ENCODE results near the gene SEC31A. TPM values are rescaled to one million over a fixed set of nuclear protein-coding genes. Genes with fewer than 3 reads are reported as not detected.
A peak's percentile ranks its signal among the peaks of the same experiment; 100 is the strongest.

Gene SEC31A
- polyA plus RNA-seq, 1 experiment = 451 TPM

DNA sequence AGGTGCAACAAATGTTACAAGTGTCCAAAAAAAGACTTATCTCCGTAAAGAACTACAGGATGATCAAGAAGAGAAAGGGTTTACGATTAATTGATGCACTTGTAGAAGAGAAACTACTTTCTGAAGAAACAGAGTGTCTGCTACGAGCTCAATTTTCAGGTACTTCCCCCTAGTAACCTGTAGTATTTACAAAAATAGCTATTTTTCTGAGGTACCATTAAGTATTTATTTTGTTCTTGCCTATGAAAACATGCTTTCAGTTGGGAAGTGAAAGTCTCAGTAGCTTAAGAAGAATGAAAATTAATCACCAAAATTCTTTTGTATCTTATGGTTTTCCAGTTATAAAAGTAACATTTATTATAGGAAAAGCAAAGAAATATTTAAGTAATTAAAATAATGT lies 15.5 kb upstream of the SEC31A start:
- CTCF ChIA-PET = interaction anchor here (0.7 kb wide), 1 partner anchor 41 kb away, joined by 3 read pairs; no protein-coding TSS in a partner anchor
- POLR2A ChIA-PET = no interaction called here
- no peaks in the 10 kb centered on the region for H3K27me3 ChIP-seq (ENCODE audit: control insufficient read depth, insufficient read depth, low read length)
- H3K4me3 ChIP-seq (ENCODE audit: low read depth, low read length) = no peak overlapping the region
- TF ChIP-seq CTCF (IDR thresholded peaks at IDR 0.05; ENCODE audit: insufficient read depth, low read depth, low read length) = no peak
- H3K36me3 ChIP-seq (ENCODE audit: control insufficient read depth, insufficient read depth, low read length) = no peaks in the 10 kb centered on the region
- DNase-seq (ENCODE audit: low read depth) = no peak

DNA sequence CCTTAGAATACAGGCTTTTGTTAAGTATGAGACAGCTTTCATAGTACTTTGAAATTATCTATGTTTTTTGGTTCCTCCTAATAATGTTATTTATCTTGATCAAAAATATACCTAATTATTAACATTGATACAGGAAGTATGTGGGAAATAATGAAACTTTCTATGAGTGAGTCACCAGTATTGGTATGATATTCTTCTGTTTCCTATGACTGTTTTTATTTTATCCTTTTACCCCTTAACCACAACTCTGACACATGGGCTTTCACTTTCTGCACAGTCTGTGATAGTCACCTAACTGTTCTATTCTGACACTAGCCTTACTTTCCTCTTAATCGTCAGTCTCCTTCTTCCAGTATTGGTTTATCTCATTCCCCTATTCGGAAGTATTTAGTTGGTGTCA lies 14.3 kb upstream of the SEC31A start:
- no peak overlapping the region for H3K4me3 ChIP-seq (ENCODE audit: low read depth, low read length)
- no peaks in the 10 kb centered on the region for H3K36me3 ChIP-seq (ENCODE audit: control insufficient read depth, insufficient read depth, low read length)
- TF ChIP-seq CTCF (IDR thresholded peaks at IDR 0.05; ENCODE audit: insufficient read depth, low read depth, low read length) = no peak
- no peak for DNase-seq (ENCODE audit: low read depth)
- CTCF ChIA-PET = no interaction called here
- no peaks in the 10 kb centered on the region for H3K27me3 ChIP-seq (ENCODE audit: control insufficient read depth, insufficient read depth, low read length)
- POLR2A ChIA-PET = no interaction called here

DNA sequence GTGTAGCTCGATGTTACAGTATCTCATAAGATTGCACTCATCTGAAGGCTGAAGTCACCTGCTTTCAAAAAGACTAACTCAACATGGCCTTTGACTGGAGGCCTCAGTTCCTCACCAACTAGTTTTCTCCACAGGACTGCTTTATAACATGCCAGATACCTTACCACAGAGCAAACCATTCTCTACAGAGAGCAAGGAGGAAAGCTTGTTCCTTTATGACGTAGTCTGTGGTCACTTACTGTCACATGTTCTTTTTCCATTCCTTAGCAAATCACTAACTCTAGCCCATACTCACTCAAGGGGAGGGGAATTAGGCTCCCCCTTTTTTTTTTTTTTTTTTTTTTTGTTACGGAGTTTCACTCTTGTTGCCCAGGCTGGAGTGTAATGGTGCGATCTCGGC lies 12.8 kb upstream of the SEC31A start:
- ChIA-PET POLR2A (no interaction called here), CTCF (no interaction called here)

GRCh38 chr4:82901183-82901718 lies 10.3 kb upstream of the SEC31A start:
- DNase-seq (ENCODE audit: low read depth) = no peak
- POLR2A ChIA-PET = interaction anchor here (0.6 to 1.9 kb wide), 2 partner anchors 134 to 472 kb away, joined by 6 to 13 read pairs; partner anchors contain the start of gene COPS4
- TF ChIP-seq CTCF (IDR thresholded peaks at IDR 0.05; ENCODE audit: insufficient read depth, low read depth, low read length) = no peak
- CTCF ChIA-PET = no interaction called here
- no peaks in the 10 kb centered on the region for H3K27me3 ChIP-seq (ENCODE audit: control insufficient read depth, insufficient read depth, low read length)
- peak overlapping the region; percentile 68 for H3K4me3 ChIP-seq (ENCODE audit: low read depth, low read length)
- H3K36me3 ChIP-seq (ENCODE audit: control insufficient read depth, insufficient read depth, low read length) = no peaks in the 10 kb centered on the region

More for the DNA sequence above, 12.8 kb upstream of the SEC31A start:
- Histone ChIP-seq H3K27me3 (ENCODE audit: control insufficient read depth, insufficient read depth, low read length) (no peaks in the 10 kb centered on the region), H3K4me3 (ENCODE audit: low read depth, low read length) (no peak overlapping the region), H3K36me3 (ENCODE audit: control insufficient read depth, insufficient read depth, low read length) (no peaks in the 10 kb centered on the region)
- no peak for DNase-seq (ENCODE audit: low read depth)
- TF ChIP-seq CTCF (IDR thresholded peaks at IDR 0.05; ENCODE audit: insufficient read depth, low read depth, low read length) = no peak

- DNase-seq (ENCODE audit: low read depth) = peak; percentile 97
- ChIA-PET POLR2A (interaction anchor here (0.6 to 1.9 kb wide), 2 partner anchors 134 to 471 kb away, joined by 6 to 13 read pairs; partner anchors contain the start of gene COPS4), CTCF (no interaction called here)
- TF ChIP-seq CTCF (IDR thresholded peaks at IDR 0.05; ENCODE audit: insufficient read depth, low read depth, low read length) = no peak
- H3K36me3 ChIP-seq (ENCODE audit: control insufficient read depth, insufficient read depth, low read length) = no peaks in the 10 kb centered on the region
- no peaks in the 10 kb centered on the region for H3K27me3 ChIP-seq (ENCODE audit: control insufficient read depth, insufficient read depth, low read length)
- peak within 1 kb of the TSS; percentile 68 for H3K4me3 ChIP-seq (ENCODE audit: low read depth, low read length)
Observed at GRCh38 chr4:82900411-82901182, 9.6 kb upstream of the SEC31A start, which contains the start of gene THAP9. TSS of gene THAP9 (plus strand) at chr4:82900735. CDS start at chr4:82900803, 68 bp downstream.
